Measurements from ENCODE around the gene PRKG1. TPM values are rescaled to one million over a fixed set of nuclear protein-coding genes. Genes with fewer than 3 reads are reported as not detected.

PRKG1 gene
- total RNA-seq, 1 donor from 2014 or later = 22.8 TPM

GRCh38 chr10:51097546-51097945, 23.3 kb downstream of the PRKG1 start:
- Mint-ChIP-seq H3K4me3 (ENCODE audit: unreplicated experiment) (no peak overlapping the region), H3K36me3 (ENCODE audit: low read depth) (no peaks in the 10 kb centered on the region), H3K9me3 (ENCODE audit: low read depth) (no peaks in the 10 kb centered on the region), H3K27me3 (ENCODE audit: low read depth) (no peaks in the 10 kb centered on the region), H3K4me1 (ENCODE audit: low read depth) (peaks cover 7% of the 10 kb centered on the region), H3K27ac (ENCODE audit: unreplicated experiment) (no peak overlapping the region)
- TF ChIP-seq CTCF (IDR thresholded peaks at IDR 0.05) = no peak
- DNase-seq (ENCODE audit: low spot score) = no peak

GRCh38 chr10:51100221-51100620, 25.9 kb downstream of the PRKG1 start:
- no peak for DNase-seq (ENCODE audit: low spot score)
- Mint-ChIP-seq H3K27ac (ENCODE audit: unreplicated experiment) (no peak overlapping the region), H3K9me3 (ENCODE audit: low read depth) (no peaks in the 10 kb centered on the region), H3K4me1 (ENCODE audit: low read depth) (peaks cover 6% of the 10 kb centered on the region), H3K27me3 (ENCODE audit: low read depth) (no peaks in the 10 kb centered on the region), H3K4me3 (ENCODE audit: unreplicated experiment) (no peak overlapping the region), H3K36me3 (ENCODE audit: low read depth) (no peaks in the 10 kb centered on the region)
- no peak for TF ChIP-seq CTCF (IDR thresholded peaks at IDR 0.05)

GRCh38 chr10:51103554-51104217, 29.4 kb downstream of the PRKG1 start:
- Mint-ChIP-seq H3K4me1 (ENCODE audit: low read depth) (peaks cover 9% of the 10 kb centered on the region), H3K9me3 (ENCODE audit: low read depth) (no peaks in the 10 kb centered on the region), H3K4me3 (ENCODE audit: unreplicated experiment) (no peak overlapping the region), H3K27me3 (ENCODE audit: low read depth) (no peaks in the 10 kb centered on the region), H3K27ac (ENCODE audit: unreplicated experiment) (no peak overlapping the region), H3K36me3 (ENCODE audit: low read depth) (no peaks in the 10 kb centered on the region)
- DNase-seq (ENCODE audit: low spot score) = no peak
- TF ChIP-seq CTCF (IDR thresholded peaks at IDR 0.05) = no peak

GRCh38 chr10:51106311-51106945, 32.1 kb downstream of the PRKG1 start:
- no peak for TF ChIP-seq CTCF (IDR thresholded peaks at IDR 0.05)
- peaks cover 19% of the 10 kb centered on the region for H3K4me1 Mint-ChIP-seq (ENCODE audit: low read depth)
- no peak overlapping the region for H3K4me3 Mint-ChIP-seq (ENCODE audit: unreplicated experiment)
- H3K27me3 Mint-ChIP-seq (ENCODE audit: low read depth) = no peaks in the 10 kb centered on the region
- no peaks in the 10 kb centered on the region for H3K36me3 Mint-ChIP-seq (ENCODE audit: low read depth)
- no peaks in the 10 kb centered on the region for H3K9me3 Mint-ChIP-seq (ENCODE audit: low read depth)
- DNase-seq (ENCODE audit: low spot score) = no peak
- H3K27ac Mint-ChIP-seq (ENCODE audit: unreplicated experiment) = no peak overlapping the region

- no peaks in the 10 kb centered on the region for H3K36me3 Mint-ChIP-seq (ENCODE audit: low read depth)
- DNase-seq (ENCODE audit: low spot score) = no peak
- TF ChIP-seq CTCF (IDR thresholded peaks at IDR 0.05) = no peak
- H3K4me1 Mint-ChIP-seq (ENCODE audit: low read depth) = peaks cover 26% of the 10 kb centered on the region
- H3K4me3 Mint-ChIP-seq (ENCODE audit: unreplicated experiment) = no peak overlapping the region
- H3K9me3 Mint-ChIP-seq (ENCODE audit: low read depth) = no peaks in the 10 kb centered on the region
- H3K27ac Mint-ChIP-seq (ENCODE audit: unreplicated experiment) = no peak overlapping the region
- H3K27me3 Mint-ChIP-seq (ENCODE audit: low read depth) = no peaks in the 10 kb centered on the region
Measured at GRCh38 chr10:51108406-51108805, 34.1 kb downstream of the PRKG1 start.

Data from chondrocyte (in vitro differentiated cells).